ENCODE results near the gene FARSA.

Gene FARSA

DNA sequence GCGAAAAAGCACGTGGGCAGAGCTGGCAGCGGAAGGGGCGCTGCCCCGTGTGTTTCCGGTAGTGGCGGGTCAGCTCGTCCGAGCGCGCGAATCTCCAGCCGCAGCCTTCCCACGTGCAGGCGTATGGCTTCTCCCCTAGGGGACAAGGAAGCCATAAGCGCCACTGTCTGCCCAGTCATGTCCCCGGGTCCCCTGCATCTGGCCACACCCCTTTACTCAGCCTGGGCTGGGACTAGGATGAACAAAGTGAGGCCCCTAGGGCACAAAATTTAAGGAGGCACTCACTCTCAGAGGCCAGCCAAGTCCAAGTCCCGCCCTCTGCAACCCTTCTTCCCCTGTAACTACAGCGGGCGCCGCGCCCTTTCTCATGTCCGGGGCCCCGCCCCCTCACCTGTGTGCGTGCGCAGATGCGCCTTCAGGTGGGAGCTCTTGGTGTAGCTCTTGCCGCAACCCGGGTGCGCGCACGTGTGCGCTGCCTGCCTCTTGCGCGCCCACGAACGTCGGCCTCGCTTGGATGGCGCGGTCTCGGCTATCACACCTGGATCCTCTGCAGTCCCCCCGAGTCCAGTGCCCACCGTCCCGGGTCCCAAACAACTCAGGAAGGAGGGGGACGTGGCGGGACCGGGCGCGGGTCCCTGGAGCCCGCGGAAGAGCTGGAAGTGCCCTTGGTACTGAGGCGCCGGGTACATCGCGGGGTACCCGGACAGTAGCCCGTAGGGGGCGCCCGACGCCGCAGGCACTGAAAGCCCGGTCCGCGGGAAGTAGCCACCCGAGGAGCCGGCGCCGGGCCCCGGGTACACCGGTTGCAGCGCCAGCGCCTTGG is 48.4 kb downstream of the FARSA start:
- Histone ChIP-seq H3K4me2 (peak overlapping the region; percentile 73), H4K20me1 (ENCODE audit: insufficient read depth) (no peaks in the 10 kb centered on the region), H2AFZ (ENCODE audit: low read depth) (peak overlapping the region; percentile 98), H3K27me3 (ENCODE audit: insufficient read depth, low read depth) (no peaks in the 10 kb centered on the region), H3K36me3 (ENCODE audit: insufficient read depth) (no peaks in the 10 kb centered on the region), H3K9ac (peak overlapping the region; percentile 69; the same call in 1 of the 2 replicates), H3K4me1 (ENCODE audit: low read depth, poor library complexity, severe bottlenecking) (peaks cover 22% of the 10 kb centered on the region), H3K27ac (peak overlapping the region; percentile 46; the same call in 1 of the 2 replicates), H3K4me3 (IDR thresholded peaks at IDR 0.05; ENCODE audit: insufficient read depth, low read depth, low read length) (no peak overlapping the region), H3K79me2 (ENCODE audit: insufficient read depth, low read depth) (no peaks in the 10 kb centered on the region)
- TF ChIP-seq, protein P1, sequence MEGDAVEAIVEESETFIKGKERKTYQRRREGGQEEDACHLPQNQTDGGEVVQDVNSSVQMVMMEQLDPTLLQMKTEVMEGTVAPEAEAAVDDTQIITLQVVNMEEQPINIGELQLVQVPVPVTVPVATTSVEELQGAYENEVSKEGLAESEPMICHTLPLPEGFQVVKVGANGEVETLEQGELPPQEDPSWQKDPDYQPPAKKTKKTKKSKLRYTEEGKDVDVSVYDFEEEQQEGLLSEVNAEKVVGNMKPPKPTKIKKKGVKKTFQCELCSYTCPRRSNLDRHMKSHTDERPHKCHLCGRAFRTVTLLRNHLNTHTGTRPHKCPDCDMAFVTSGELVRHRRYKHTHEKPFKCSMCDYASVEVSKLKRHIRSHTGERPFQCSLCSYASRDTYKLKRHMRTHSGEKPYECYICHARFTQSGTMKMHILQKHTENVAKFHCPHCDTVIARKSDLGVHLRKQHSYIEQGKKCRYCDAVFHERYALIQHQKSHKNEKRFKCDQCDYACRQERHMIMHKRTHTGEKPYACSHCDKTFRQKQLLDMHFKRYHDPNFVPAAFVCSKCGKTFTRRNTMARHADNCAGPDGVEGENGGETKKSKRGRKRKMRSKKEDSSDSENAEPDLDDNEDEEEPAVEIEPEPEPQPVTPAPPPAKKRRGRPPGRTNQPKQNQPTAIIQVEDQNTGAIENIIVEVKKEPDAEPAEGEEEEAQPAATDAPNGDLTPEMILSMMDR (conservative IDR thresholded peaks at IDR 0.05; ENCODE audit: low read depth, low read length) = peak; percentile 74

DNA sequence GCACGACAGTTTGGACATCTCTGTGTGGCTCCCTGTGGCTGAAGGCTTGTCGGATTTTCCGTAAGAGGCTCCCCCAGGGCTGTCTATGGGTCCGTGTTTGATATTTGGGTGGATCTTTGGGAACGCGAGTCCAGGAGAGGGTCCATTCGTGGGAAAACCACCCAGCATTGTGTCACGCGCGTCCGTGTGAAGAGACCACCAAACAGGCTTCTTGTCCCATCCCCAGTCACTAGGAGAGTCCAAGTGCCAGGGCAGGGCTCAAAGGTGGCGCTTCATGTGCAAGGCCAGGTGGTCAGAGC is 48.9 kb downstream of the FARSA start:
- Histone ChIP-seq H3K27me3 (ENCODE audit: insufficient read depth, low read depth) (no peaks in the 10 kb centered on the region), H3K79me2 (ENCODE audit: insufficient read depth, low read depth) (no peaks in the 10 kb centered on the region), H4K20me1 (ENCODE audit: insufficient read depth) (no peaks in the 10 kb centered on the region), H2AFZ (ENCODE audit: low read depth) (peak overlapping the region; percentile 98), H3K27ac (no peak overlapping the region), H3K4me3 (IDR thresholded peaks at IDR 0.05; ENCODE audit: insufficient read depth, low read depth, low read length) (no peak overlapping the region), H3K4me1 (ENCODE audit: low read depth, poor library complexity, severe bottlenecking) (peaks cover 16% of the 10 kb centered on the region), H3K9ac (no peak overlapping the region), H3K4me2 (peak overlapping the region; percentile 73; the same call in 1 of the 2 replicates), H3K36me3 (ENCODE audit: insufficient read depth) (no peaks in the 10 kb centered on the region)
- TF ChIP-seq, protein P1 (conservative IDR thresholded peaks at IDR 0.05; ENCODE audit: low read depth, low read length) = no peak

DNA sequence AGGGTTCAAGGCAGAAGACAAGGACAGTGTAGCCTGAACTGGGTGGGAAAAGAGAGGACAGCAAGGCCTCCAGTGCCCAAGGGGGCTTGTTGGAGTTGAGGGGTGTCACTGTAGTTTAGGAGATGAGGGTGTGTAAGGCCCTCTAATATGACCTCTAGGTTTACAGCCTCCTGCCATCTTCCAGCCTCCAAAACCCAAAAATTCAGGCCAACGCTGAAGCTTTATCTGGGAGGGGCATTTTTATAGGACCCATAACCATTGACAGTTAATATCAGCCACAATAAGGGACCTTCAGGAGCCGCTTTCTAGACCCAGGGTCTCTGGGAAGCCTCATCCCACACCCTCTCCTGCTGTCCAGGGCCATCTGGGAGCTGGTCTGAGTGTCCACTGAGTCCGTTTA is 49.3 kb downstream of the FARSA start:
- TF ChIP-seq, protein P1 (conservative IDR thresholded peaks at IDR 0.05; ENCODE audit: low read depth, low read length) = no peak

DNA sequence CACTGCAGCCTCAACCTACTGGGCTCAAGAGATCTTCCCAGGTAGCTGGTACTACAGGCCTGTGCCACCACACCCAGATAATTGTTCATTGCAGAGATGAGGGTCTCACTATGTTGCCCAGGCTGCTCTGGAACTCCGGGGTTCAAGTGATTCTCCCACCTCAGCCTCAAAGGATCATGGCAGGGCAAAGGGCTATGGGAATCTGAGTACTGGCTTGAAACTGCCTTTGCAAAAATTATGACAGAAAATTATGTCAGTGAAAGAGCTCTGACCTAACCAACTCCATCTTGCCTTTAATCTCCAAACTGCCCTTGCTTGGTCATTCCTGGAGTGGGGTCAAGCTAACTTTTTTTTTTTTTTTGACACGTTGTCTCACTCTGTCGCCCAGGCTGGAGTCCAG is 50.9 kb downstream of the FARSA start:
- no peak overlapping the region for H3K27ac ChIP-seq
- H3K4me1 ChIP-seq (ENCODE audit: low read depth, poor library complexity, severe bottlenecking) = peaks cover 15% of the 10 kb centered on the region
- no peak overlapping the region for H2AFZ ChIP-seq (ENCODE audit: low read depth)
- H3K27me3 ChIP-seq (ENCODE audit: insufficient read depth, low read depth) = no peaks in the 10 kb centered on the region
- H3K36me3 ChIP-seq (ENCODE audit: insufficient read depth) = no peaks in the 10 kb centered on the region
- H3K9ac ChIP-seq = no peak overlapping the region
- H3K4me2 ChIP-seq = no peak overlapping the region
- TF ChIP-seq, protein P1 (conservative IDR thresholded peaks at IDR 0.05; ENCODE audit: low read depth, low read length) = no peak
- no peak overlapping the region for H3K4me3 ChIP-seq (IDR thresholded peaks at IDR 0.05; ENCODE audit: insufficient read depth, low read depth, low read length)
- no peaks in the 10 kb centered on the region for H4K20me1 ChIP-seq (ENCODE audit: insufficient read depth)
- H3K79me2 ChIP-seq (ENCODE audit: insufficient read depth, low read depth) = no peaks in the 10 kb centered on the region

More for the DNA sequence above, 49.3 kb downstream of the FARSA start:
- Histone ChIP-seq H3K4me1 (ENCODE audit: low read depth, poor library complexity, severe bottlenecking) (peaks cover 15% of the 10 kb centered on the region), H3K9ac (no peak overlapping the region), H3K4me3 (IDR thresholded peaks at IDR 0.05; ENCODE audit: insufficient read depth, low read depth, low read length) (no peak overlapping the region), H3K27me3 (ENCODE audit: insufficient read depth, low read depth) (no peaks in the 10 kb centered on the region), H2AFZ (ENCODE audit: low read depth) (no peak overlapping the region), H4K20me1 (ENCODE audit: insufficient read depth) (no peaks in the 10 kb centered on the region), H3K27ac (no peak overlapping the region), H3K36me3 (ENCODE audit: insufficient read depth) (no peaks in the 10 kb centered on the region), H3K79me2 (ENCODE audit: insufficient read depth, low read depth) (no peaks in the 10 kb centered on the region), H3K4me2 (no peak overlapping the region)
